Mesodermal cell (in vitro differentiated cells): ENCODE measurements around the gene GALNT9.
"Not testable (repeated sequence)": the region's sequence is repeated elsewhere in the genome, so short reads cannot be mapped to it uniquely, and the experiment has no call there.

Source experiments
- H3K27ac ChIP-seq: 2 replicates; pipeline ENCODE4 v1.7.0; 2013; ENCODE audit warnings: mild to moderate bottlenecking, low read depth, low read length, moderate library complexity; ENCODE audit not compliant: severe bottlenecking
- H3K36me3 ChIP-seq: 2 replicates; pipeline ENCODE4 v1.7.1; 2013; ENCODE audit warnings: mild to moderate bottlenecking, low read length, moderate library complexity; ENCODE audit not compliant: control insufficient read depth, insufficient read depth
- H3K4me1 ChIP-seq: one replicate; pipeline ENCODE4 v1.7.1; 2013; ENCODE audit warnings: mild to moderate bottlenecking, low read length; ENCODE audit not compliant: insufficient read depth, control insufficient read depth, poor library complexity, severe bottlenecking
- H3K4me3 ChIP-seq: 2 replicates; pipeline ENCODE4 v1.7.0; 2013; ENCODE audit warnings: low read length, control low read depth, mild to moderate bottlenecking; ENCODE audit not compliant: insufficient read depth, poor library complexity, severe bottlenecking; ENCODE audit errors: extremely low read depth
- H3K9me3 ChIP-seq: 2 replicates; pipeline ENCODE4 v1.7.1; 2013; ENCODE audit warnings: mild to moderate bottlenecking, low read length, moderate library complexity; ENCODE audit not compliant: control insufficient read depth
- WGBS, 2 experiments: methylation state at CpG; one replicate each; pipeline ENCODE4 v1.1.5; 2013; ENCODE audit warnings: missing lambda C conversion rate in 2 of 2; ENCODE audit not compliant: insufficient coverage in 2 of 2; 5-methylcytosine and 5-hydroxymethylcytosine counted together

Gene GALNT9

DNA sequence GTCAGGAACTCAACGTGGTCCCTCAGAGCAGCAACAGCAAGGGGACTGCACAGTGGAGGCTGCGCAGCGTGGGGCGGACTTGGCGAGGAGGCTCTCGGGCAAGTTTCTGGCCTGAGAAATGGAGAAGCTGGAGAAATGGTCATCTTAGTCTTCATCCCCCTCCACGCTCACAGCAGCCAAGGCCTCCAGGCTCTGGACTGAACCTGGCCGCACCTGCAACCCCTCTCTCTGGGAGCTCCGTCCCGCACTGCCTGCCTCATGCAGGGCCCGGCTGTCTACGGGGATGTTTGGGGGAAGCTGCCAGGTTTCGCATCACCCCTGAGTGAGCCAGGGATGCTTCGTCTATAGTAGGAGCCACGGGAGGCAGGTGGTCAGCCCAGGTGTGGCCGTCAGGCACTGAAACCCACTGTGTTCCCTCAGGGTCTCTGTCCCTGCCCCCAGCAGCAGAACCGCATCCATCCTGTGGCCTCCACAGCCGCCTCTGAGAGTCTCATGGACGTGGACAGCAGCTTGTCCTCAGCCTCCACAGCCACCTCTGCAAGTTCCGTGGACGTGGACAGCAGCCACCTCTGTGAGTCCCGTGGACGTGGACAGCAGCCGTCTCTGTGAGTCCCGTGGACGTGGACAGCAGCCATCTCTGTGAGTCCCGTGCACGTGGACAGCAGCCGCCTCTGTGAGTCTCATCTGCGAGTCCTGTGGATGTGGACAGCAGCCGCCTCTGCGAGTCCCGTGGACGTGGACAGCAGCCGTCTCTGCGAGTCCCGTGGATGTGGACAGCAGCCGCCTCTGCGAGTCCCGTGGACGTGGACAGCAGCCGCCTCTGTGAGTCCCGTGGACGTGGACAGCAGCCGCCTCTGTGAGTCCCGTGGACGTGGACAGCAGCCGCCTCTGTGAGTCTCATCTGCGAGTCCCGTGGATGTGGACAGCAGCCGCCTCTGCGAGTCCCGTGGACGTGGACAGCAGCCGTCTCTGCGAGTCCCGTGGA lies 29.1 kb upstream of the GALNT9 start:
- H3K9me3 ChIP-seq: peaks cover 39% of the 10 kb centered on the region
- not testable (repeated sequence) for H3K27ac ChIP-seq, H3K4me1 ChIP-seq, H3K4me3 ChIP-seq, H3K36me3 ChIP-seq
- 82 to 88% methylated on average over 26 to 28 of the region's 57 CpGs for WGBS, 2 experiments

DNA sequence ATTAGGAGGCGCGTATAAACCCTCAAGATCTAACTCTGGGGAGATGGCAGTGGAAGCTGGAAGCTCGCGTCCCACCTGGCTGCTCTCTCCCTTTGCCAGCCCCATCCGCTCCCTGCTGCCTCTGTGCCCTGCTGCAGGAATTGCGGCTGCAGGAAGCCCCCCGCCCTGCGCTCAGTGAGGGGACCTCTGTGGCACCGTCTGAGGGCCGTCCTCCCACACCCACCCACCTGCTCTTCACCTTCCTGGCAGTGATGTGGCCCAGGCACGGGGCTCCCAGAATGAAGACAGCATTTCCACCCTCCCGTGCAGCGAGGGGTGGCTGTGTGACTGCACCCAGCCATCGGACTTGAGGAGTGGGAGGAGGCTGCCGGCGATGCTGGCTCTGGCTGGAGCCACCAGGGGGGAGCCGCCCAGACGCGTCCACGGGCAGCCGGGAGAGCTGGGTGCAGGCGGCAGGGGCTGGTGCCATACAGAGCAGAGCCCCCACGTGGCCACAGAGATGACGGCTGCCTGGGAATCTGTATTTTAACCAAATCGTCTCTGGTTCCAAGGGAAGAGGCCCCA lies 28.3 kb upstream of the GALNT9 start:
- H3K4me1 ChIP-seq: no peaks in the 10 kb centered on the region
- H3K36me3 ChIP-seq: no peaks in the 10 kb centered on the region
- 79 to 87% methylated on average over 22 to 23 of the region's 25 CpGs for WGBS, 2 experiments
- peaks cover 37% of the 10 kb centered on the region for H3K9me3 ChIP-seq
- H3K27ac ChIP-seq: no peak overlapping the region
- no peak overlapping the region for H3K4me3 ChIP-seq

DNA sequence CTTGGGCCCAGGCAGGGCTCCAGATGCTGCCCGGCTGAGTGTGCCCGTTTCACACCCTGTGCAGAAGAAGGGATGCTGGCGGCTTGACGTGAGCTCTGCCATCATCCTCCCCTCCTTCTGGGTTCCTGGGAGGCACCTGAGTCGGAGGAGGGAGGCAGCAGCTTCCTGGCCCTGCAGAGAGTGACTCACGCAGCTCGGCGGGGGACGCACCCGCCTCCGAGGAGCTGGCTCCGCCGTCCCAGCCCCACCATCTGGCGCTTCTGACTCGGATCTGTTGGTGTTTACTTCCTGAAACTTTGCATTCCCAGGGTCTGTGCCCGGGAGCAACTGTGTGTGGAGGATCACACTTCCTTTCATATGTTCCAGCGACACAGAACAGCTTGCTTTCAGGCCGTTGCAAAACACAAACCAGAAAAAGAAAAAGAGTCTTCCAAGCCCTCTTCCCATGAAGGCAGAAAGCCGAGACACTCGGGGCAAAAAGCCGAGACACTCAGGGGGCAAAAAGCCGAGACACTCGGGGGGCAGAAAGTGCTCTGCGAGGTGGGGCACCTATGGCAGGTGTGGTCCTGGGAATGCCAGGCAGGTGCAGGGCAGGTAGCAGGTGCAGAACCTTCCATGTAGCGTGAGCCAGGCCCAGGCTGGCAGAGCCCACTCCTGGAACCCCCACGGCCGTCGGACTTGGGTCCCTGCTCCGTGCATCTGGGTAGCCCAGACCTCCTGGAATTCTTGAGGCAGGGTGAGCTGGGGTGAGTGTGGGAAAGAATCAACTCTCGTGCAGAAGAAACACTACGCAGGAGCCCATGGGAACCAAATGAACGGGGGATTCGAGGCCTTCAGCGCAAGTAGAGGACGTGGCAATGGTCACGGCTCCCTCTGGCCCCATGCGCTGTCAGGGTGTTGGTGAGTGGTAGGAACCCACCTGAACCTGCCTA lies 27.6 kb upstream of the GALNT9 start:
- Histone ChIP-seq H3K9me3 (peaks cover 39% of the 10 kb centered on the region), H3K4me1 (no peaks in the 10 kb centered on the region), H3K4me3 (no peak overlapping the region), H3K36me3 (no peaks in the 10 kb centered on the region), H3K27ac (no peak overlapping the region)
- WGBS, 2 experiments: 72 to 78% methylated on average over 34 of the region's 37 CpGs

DNA sequence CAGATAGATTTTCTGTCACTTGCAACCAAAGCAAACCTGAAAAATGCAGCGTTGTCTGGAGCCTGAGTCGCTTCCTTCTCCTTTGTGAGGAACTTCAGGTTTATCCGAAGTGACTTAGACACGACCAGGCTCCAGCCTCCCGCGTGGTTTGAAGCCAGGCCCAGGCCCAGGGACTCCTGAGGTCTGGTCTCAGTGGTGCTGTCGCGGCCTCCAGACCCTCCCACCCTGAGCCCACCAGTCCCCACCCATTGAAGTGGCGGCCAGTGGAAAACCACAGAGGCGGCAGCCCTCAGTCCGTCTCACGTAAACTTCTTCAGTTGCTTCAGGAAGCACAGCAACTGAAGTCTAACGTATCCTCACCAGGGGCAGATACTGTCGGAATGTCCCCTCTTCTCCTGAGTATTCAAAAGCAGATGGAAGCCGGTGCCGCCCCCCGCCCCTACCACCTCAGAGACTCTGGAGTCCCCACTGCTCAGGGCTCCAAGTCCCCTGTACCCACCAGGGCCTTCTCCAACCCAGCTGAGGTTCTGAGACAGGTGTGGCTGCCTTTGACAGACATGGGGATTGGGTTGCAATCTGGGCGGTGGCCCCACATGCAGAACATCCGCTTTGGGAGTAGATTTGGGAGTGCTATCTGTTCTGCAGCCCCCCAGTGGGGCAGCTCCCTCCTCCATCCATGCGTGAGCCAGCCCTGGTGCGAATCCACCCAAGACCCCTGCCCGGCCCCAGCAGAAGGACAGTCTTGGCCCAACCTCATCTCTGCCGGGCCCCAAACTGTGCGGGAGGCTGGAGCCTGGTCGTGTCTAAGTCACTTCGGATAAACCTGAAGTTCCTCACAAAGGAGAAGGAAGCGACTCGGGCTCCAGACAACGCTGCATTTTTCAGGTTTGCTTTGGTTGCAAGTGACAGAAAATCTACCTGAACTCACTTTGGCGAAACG lies 26.6 kb upstream of the GALNT9 start:
- no peak overlapping the region for H3K27ac ChIP-seq
- H3K9me3 ChIP-seq: peaks cover 47% of the 10 kb centered on the region
- WGBS, 2 experiments: 82 to 83% methylated on average over 27 to 30 of the region's 31 CpGs
- H3K4me3 ChIP-seq: no peak overlapping the region
- H3K4me1 ChIP-seq: no peaks in the 10 kb centered on the region
- H3K36me3 ChIP-seq: no peaks in the 10 kb centered on the region

DNA sequence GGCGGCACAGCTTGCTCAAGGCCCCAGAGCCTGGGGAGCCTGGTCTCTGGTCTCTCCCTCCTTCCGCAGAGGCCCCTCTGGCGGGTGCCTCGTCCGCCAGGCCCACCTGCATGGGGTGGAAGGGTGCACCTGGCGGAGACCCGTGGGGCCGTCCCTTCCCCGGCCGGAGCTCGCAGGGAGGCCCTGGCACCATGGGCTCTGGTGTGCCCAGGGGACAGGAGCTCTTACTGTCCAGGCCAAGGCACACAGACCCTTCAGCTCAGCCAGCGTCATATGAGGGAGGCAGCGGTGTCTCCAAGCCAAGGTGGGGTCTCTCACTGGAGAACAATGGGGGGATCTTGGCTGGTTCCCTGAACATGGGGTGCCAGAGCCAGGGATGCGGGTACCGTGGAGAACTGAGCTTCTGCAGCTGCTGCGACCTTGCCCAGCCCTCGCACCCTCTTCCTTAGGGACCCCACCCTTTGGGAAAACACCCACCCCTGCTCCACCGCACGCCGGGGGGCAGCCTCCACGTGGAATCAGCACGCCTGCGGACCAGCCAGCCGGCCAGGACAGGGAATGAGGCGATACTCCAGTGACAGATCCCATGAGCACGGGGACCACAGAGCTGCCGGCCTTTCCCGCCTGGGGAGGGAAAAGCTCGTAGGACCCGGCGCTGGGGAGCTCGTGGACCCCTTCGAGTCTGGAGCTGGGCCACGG lies 25.7 kb upstream of the GALNT9 start:
- Histone ChIP-seq H3K27ac (no peak overlapping the region), H3K4me3 (no peak overlapping the region), H3K9me3 (peaks cover 38% of the 10 kb centered on the region), H3K4me1 (no peaks in the 10 kb centered on the region), H3K36me3 (no peaks in the 10 kb centered on the region)
- WGBS, 2 experiments: 85 to 89% methylated on average over 19 to 31 of the region's 34 CpGs

DNA sequence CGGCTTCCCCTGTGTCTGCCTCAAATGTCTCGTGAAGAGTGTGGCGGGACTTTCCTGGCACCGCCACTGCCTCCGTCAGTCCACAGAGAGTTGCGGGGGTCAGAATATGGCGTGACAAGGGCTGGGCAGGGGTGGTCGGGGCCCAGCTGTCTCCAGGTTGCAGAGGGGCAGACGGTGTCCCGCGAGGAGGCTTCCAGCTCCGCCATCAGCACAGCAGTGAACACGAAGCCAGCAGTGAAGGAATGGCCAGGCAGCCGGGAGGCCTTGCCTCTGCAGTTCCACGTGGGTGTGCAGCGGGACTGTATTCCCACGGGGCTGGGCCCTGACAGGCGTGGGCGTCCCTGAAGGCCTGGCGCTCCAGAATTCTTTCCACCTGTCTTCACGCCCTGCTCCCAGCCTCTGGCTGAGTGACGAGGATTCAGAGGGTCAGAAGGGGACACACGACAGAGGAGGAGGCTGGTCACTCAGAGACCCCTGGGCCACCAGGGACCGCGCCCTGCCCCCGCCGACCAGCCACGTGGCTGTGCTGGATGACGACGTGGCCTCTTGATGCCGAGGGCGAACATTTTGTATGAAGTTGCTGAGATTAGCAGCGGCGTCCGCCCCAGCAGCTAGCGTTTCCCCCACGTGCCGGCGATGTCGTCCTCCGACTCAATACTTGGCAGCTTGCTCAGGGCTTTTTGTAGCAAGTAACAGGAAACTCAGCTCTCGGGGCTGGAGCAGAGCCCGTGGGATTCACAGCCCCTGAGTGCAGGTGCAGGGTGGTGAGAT lies 25.0 kb upstream of the GALNT9 start:
- no peaks in the 10 kb centered on the region for H3K36me3 ChIP-seq
- no peak overlapping the region for H3K27ac ChIP-seq
- no peaks in the 10 kb centered on the region for H3K4me1 ChIP-seq
- H3K4me3 ChIP-seq: no peak overlapping the region
- 89 to 92% methylated on average over 39 to 43 of the region's 43 CpGs for WGBS, 2 experiments
- H3K9me3 ChIP-seq: peaks cover 38% of the 10 kb centered on the region

DNA sequence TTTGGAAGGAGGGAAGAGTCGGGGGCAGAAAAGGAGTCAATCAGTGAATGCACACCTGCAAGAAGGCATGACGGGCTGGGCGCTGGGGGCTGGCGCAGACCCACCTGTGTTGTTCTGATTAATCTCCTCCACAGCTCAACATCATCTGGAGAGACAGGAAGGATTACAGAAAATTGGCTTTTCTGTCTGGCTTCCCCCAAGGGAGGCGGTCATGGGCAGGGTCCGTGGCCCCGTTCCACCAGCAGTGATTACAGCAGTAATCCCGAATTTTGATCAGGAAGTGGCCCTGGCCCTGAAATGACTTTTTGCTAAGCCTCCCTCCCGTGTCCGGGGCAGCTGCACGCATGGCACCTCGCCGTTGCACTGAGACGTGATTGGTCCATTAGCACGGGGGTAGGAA lies 24.4 kb upstream of the GALNT9 start:
- Histone ChIP-seq H3K36me3 (no peaks in the 10 kb centered on the region), H3K27ac (no peak overlapping the region), H3K9me3 (peaks cover 39% of the 10 kb centered on the region), H3K4me1 (no peaks in the 10 kb centered on the region), H3K4me3 (no peak overlapping the region)
- 86 to 89% methylated on average over 14 of the region's 15 CpGs for WGBS, 2 experiments

DNA sequence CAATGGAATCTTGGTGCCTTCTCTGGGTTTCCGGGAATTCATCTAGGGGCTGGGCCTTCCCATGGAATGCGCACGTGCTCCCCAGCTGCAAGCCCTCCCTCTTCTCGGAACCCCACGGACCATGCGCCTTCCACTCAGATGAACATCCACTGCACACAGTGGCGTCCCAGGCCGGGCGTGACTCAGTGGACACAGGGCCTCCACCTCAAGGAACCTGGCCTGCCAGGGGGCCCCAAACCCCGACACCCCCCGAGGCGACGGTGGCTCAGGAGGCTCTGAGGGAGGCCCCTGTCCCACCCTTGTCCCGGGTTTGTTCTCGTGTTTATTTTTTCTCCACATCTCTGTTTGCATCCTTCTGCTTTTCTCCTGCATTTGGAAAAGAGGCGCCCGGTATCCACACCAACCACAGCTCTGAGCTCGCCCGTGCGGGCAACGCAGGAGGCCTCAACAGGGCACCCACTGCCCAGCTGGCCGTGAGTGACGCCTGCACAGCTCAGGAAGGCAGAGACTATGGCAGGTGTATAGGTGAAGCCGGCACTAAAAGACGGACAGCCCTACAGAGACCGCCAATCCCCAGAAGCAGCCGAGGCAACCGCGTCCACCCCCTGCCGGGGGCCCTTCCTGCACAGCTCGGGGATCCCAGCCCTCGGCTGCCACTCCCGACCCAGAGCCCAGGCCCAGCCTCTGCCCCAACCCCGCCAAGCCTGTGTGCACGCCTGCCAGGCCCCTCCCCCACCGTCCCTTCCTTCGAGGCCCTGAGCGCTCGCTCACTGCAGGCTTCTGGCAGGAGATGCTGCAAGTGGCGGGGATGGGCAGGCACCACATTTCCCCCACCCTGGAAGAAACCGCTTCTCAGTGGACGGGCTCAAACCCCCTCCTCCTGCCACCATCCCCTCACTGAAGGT lies 23.8 kb upstream of the GALNT9 start:
- H3K9me3 ChIP-seq: peaks cover 35% of the 10 kb centered on the region
- no peak overlapping the region for H3K27ac ChIP-seq
- no peaks in the 10 kb centered on the region for H3K4me1 ChIP-seq
- H3K4me3 ChIP-seq: no peak overlapping the region
- no peaks in the 10 kb centered on the region for H3K36me3 ChIP-seq
- 79 to 81% methylated on average over 36 to 38 of the region's 42 CpGs for WGBS, 2 experiments
